NCI-H774 (cell line): ENCODE results near the gene BCAS3.
"Not testable (repeated sequence)": the region's sequence is repeated elsewhere in the genome, so short reads cannot be mapped to it uniquely, and the experiment has no call there.

ENCODE experiments used
- DNase-seq: peaks from one replicate; lab custom pipeline; 2025; lab: John Stamatoyannopoulos, UW

Gene BCAS3

DNA sequence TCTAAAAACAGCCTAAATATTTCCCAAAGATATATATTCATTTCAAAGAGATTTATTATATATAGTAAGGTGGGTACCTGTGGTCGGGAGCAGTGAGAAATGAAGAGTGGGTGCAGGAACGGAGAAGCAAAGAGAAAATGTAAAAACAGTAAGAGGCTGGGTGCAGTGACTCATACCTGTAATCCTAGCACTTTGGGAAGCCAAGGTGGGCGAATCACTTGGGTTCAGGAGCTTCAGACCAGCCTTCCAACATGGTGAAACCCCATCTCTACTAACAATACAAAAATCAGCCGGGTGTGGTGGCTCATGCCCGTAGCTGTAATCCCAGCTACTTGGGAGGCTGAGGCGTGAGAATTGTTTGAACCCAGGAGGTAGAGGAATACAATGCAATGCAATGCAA lies 257.1 kb downstream of the BCAS3 start:
- no peak for DNase-seq

- DNase-seq, result not testable (repeated sequence)
Measured at GRCh38 chr17:60935991-60936390, 258.3 kb downstream of the BCAS3 start.

GRCh38 chr17:60939318-60939717 lies 261.7 kb downstream of the BCAS3 start:
- no peak for DNase-seq

DNA sequence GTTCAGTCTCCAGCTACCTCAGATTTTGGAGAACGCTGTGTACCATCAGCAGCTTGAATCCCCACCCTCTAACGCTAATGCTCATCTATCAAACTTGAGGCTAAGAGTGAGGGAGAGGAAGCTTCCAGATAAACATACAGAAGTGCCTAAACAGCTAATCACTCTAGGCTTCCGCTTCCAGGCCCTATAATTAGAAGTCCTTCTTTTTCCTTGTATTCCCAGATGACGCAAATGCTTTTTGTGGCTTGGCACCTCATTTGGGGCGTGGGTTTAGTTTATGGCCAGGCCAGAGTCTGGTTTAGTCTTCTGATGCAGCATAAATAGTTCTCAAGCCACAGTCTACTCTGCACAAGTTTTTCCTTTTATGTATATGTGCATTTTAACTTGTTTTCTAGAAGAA lies 263.4 kb downstream of the BCAS3 start:
- DNase-seq, result no peak

GRCh38 chr17:60941571-60941970 lies 263.9 kb downstream of the BCAS3 start:
- no peak for DNase-seq

DNA sequence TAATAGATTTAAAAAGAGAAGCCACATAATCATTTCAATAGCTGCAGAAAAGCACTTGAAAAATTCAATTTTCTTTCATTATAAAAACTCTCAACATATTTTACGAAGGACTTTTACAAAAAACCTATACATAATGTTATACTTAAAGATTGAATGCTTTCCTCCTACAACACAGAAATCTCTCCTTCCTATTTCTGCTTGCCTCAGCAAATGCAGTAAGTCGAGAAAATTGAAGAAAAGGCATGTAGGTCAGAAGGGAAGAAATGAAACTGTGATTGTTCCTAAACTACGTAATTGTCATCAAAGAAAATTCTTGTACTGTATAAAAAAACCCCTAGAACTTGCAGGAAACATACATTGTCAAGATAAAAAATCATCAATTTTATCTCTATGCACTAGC lies 267.1 kb downstream of the BCAS3 start:
- no peak for DNase-seq

GRCh38 chr17:60947100-60947499 lies 269.4 kb downstream of the BCAS3 start:
- no peak for DNase-seq

GRCh38 chr17:60947543-60947942 lies 269.9 kb downstream of the BCAS3 start:
- no peak for DNase-seq

DNA sequence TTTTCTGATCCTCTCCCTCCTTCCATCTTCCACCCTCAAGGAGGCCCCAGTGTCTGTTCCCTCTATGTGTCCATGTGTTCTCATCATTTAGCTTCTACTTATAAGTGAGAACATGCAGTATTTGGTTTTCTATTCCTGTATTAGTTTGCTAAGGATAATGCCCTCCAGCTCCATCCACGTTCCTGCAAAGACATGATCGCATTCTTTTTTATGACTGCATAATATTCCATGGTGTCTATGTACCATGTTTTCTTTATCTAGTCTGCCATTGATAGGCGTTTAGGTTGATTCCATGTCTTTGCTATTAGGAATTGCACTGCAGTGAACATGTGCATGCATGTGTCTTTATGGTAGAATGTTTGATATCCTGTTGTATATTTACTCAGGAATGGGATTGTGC lies 275.1 kb downstream of the BCAS3 start:
- no peak for DNase-seq

GRCh38 chr17:60959011-60959410 lies 281.4 kb downstream of the BCAS3 start:
- no peak for DNase-seq

DNA sequence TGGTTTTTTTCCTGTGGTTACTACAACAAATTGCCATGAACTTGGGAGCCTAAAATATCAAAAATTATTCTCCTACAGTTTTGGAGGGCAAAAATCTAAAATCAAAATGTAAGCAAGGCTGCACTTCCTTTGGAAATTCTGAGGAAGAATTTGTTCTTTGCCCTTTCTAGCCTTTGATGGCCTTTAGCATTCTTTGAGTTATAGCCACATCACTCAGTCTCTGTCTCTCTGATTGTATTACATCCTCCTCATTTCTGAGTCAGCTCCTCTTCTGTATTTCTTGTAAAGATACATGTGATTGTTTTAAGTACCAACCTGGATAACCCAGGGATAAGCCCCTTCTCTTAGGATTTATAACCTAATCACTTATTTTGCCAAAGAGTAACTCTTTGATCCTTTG lies 282.0 kb downstream of the BCAS3 start:
- no peak for DNase-seq

- DNase-seq, result no peak
Measured at GRCh38 chr17:60960398-60961065, 282.9 kb downstream of the BCAS3 start.

DNA sequence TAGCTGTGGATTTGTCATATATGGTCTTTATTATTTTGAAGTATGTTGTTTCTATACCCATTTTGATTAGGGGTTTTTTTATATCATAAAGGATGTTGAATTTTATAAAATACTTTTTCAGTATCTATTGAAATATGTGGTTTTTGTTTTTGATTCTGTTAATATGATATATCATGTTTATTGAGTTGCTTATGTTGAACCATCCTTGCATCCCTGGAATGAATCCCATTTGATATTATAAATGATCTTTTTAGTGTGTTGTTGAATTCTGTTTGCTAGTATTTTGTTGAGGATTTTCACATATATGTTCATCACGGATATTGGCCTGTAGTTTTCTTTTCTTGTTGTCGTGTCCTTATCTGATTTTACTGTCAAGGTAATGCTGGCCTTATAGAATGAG lies 286.5 kb downstream of the BCAS3 start:
- DNase-seq, result no peak

- no peak for DNase-seq
Measured at GRCh38 chr17:60968266-60968665, 290.6 kb downstream of the BCAS3 start.

GRCh38 chr17:60969500-60970037 lies 291.9 kb downstream of the BCAS3 start:
- DNase-seq, result no peak

DNA sequence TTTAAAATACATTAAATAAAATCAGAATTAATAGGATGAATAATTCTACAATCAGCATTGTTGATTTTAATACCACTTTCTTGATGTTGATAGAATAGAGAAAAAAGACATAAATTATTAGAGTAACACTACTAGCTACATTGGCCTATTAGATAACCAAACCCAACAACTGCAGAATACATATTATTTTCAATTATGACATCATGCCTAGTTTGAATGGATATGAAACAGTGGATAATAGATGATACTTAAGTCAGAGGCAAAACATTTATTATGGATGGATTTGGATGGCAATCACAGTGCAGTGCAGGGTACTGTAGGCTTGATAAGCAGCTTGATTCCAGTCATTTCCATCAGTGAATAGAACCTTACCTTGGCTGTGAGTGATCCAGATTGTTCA lies 293.1 kb downstream of the BCAS3 start:
- DNase-seq, result no peak

- peak; percentile 34 for DNase-seq
Measured at GRCh38 chr17:60971515-60972369, 294.1 kb downstream of the BCAS3 start.

- DNase-seq, result not testable (repeated sequence)
Measured at GRCh38 chr17:60976861-60977260, 299.2 kb downstream of the BCAS3 start.

DNA sequence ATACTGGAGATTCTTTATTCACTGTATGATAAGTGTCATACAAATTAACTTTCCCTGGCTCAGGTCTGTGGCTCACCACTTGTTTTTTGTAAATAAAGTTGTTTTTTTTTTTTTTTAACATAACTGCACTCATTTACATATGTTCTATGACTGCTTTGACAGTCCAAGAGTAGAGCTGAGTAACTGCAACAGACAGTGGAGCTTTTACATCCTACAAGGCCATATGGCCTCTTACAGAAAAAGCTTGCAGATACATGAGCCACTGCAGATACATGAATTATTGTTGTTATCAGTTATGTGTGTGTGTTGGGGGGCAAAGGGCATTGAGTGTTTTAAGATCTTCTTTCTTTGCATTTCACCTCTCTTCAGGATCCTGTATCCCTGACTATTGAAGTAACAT lies 311.7 kb downstream of the BCAS3 start:
- DNase-seq, result no peak

DNA sequence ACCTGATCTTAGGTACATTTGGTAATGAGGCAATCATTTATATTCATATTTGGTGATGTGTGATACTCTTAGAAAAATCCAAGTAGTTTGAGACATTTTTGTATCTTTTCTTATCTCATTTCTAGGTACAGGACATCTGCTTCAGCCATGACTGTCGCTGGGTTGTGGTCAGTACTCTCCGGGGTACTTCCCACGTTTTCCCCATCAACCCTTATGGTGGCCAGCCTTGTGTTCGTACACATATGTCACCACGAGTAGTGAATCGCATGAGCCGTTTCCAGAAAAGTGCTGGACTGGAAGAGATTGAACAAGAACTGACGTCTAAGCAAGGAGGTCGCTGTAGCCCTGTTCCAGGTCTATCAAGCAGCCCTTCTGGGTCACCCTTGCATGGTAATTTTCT lies 312.2 kb downstream of the BCAS3 start:
- no peak for DNase-seq

DNA sequence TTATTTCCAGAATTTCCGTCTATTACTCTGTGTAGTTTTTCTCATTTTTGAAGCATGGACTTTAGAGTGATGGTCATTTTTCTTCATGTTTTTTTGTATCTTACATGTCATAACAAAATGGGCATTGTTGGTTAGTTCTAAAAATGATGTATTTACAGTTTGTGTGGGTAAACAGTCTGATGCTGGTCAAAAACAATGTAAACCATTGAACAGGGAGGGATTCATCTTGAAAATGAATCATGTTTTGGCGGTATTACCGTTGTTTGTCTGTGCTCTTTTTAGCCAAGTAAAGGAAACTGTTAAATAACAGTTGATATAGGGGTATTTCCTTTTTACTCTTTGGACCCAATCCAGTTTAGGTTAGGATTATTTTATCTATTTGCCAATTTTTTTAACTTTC lies 315.8 kb downstream of the BCAS3 start:
- DNase-seq, result no peak

DNA sequence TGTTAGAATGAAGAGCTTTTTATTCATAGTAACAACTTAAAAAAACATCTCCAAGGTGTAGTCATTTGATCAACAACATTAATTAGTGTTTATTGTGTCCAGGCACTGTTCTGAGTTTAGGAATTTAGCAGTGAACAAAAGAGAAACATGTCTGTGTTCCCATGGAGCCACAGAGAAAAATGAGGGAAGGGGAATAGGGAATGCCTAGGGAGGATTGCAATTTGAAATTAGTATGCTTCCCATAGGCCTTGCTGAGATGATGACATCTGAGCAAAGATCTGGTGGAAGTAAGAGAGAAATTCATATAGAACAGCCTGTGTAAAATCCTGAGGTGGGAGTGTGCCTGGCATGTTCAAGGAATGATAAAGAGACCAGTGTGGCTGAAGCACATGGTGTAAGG lies 318.0 kb downstream of the BCAS3 start:
- DNase-seq, result no peak

DNA sequence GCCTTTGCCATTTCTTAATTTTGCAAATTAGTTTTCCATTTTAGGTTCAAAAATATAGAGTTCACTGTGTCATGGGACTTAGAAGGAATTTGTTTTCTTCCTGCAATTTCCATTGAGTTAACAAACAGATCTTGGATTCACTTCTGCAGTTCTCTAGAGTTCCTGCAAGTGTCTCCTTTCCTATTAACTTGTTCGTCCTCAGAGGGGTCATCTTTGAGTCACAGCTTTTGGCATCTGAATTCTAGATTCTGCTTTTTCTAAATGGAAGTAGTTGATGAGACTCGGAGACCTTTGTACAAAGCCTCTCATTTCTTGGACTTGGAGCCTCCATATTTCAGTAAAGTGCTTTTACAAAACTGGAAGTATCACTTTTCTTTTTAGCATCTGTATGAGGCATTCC lies 323.3 kb downstream of the BCAS3 start:
- DNase-seq, result no peak
